Osteoblast (primary cell): ENCODE measurements around the gene ZNHIT1. TPM values are rescaled to one million over a fixed set of nuclear protein-coding genes. Genes with fewer than 3 reads are reported as not detected.

Experiments
- DNase-seq: peaks from one replicate; pipeline ENCODE4 v3.0.0; 2011; ENCODE audit warnings: low spot score, mixed read lengths; ENCODE audit not compliant: insufficient read length; ENCODE audit errors: missing footprints
- H2AFZ ChIP-seq: 2 replicates; pipeline ENCODE4 v1.6.0; 2011; ENCODE audit warnings: mild to moderate bottlenecking, low read length
- H3K27ac ChIP-seq: 2 replicates; pipeline ENCODE4 v1.5.1; 2011; ENCODE audit warnings: mild to moderate bottlenecking, low read depth, low read length, moderate library complexity
- H3K27me3 ChIP-seq: 2 replicates; pipeline ENCODE4 v1.6.0; 2012; ENCODE audit warnings: mild to moderate bottlenecking, control low read depth, inconsistent platforms, low read length, moderate library complexity; ENCODE audit not compliant: insufficient read depth
- H3K36me3 ChIP-seq: 2 replicates; pipeline ENCODE4 v1.5.1; 2011; ENCODE audit warnings: mild to moderate bottlenecking, low read length, control low read depth, moderate library complexity; ENCODE audit not compliant: insufficient read depth
- H3K4me1 ChIP-seq: 2 replicates; pipeline ENCODE4 v1.5.1; 2011; ENCODE audit warnings: mild to moderate bottlenecking, low read length, control low read depth, moderate library complexity; ENCODE audit not compliant: insufficient read depth
- H3K4me2 ChIP-seq: 2 replicates; pipeline ENCODE4 v1.6.0; 2011; ENCODE audit warnings: mild to moderate bottlenecking, low read length; ENCODE audit not compliant: insufficient read depth
- H3K4me3 ChIP-seq: fragments of 200-600 bp; sonication (generic); 3 replicates; pipeline ENCODE4 v1.5.1; 2012; ENCODE audit warnings: mild to moderate bottlenecking, low read length, inconsistent platforms; ENCODE audit not compliant: insufficient read depth
- H3K79me2 ChIP-seq: 2 replicates; pipeline ENCODE4 v1.6.0; 2012; ENCODE audit warnings: mild to moderate bottlenecking, low read length, control low read depth, inconsistent platforms; ENCODE audit not compliant: insufficient read depth
- H3K9me3 ChIP-seq: 2 replicates; pipeline ENCODE4 v1.5.1; 2011; ENCODE audit warnings: low read depth, low read length, control low read depth
- H4K20me1 ChIP-seq: 2 replicates; pipeline ENCODE4 v1.6.0; 2012; ENCODE audit warnings: mild to moderate bottlenecking, low read length, control low read depth; ENCODE audit not compliant: insufficient read depth
- total RNA-seq: library from RNA; depleted of rRNA; stranded (reverse); fragments of >200 nt; gene quantifications from 2 replicates; pipeline ENCODE4 v1.2.3, GENCODE V29; 2012
- TF ChIP-seq, protein P1 (sequence below): IDR thresholded peaks from 2 replicates; pipeline ENCODE4 v1.5.1; 2011; ENCODE audit warnings: mild to moderate bottlenecking, low read depth, low read length, moderate library complexity; ENCODE audit errors: extremely low read depth

Gene ZNHIT1
- total RNA-seq, 1 donor: 64.4 TPM

DNA sequence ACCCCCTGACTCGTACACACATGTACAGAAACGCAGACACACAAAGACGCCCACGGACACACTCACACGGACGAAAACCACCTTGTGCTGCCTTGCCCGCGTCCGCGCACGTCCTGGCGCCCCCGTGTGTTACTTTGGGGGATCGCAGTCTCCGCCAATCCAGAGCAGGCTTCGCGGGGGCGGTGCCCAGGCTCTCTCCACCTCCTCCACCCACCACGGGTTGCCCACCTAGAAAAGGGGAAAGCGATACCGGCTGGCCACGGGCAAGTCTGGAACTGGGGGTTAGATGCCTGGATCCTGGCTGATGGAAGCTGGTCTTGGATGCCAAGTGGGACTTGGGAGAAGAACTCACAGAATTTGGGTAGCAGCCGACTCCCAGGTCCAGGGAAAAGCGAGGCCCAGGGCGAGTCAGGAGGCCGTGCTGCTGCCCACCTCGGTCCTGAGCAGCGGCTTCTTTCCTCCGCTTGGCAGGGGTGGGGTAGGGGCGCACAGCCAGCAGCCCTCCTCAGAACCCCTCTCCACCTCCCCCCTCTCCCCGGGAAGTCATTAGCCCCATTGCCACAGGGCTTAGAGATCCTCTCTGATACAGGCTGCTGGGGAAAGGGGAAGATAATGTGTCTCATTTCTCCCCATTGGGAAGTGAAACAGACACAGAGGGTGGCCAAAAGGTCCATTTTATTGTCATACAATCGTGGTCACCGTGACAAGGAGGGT is 48.0 kb upstream of the ZNHIT1 start:
- Histone ChIP-seq H3K9me3 (no peaks in the 10 kb centered on the region), H3K36me3 (no peaks in the 10 kb centered on the region), H3K4me3 (peak overlapping the region; percentile 5), H3K27me3 (peaks cover 93% of the 10 kb centered on the region), H4K20me1 (peaks cover 2% of the 10 kb centered on the region), H3K4me1 (peaks cover 27% of the 10 kb centered on the region), H3K27ac (no peak overlapping the region), H2AFZ (no peak overlapping the region), H3K79me2 (no peaks in the 10 kb centered on the region), H3K4me2 (peak overlapping the region; percentile 66)
- peak; percentile 97 for DNase-seq
- TF ChIP-seq, protein P1, sequence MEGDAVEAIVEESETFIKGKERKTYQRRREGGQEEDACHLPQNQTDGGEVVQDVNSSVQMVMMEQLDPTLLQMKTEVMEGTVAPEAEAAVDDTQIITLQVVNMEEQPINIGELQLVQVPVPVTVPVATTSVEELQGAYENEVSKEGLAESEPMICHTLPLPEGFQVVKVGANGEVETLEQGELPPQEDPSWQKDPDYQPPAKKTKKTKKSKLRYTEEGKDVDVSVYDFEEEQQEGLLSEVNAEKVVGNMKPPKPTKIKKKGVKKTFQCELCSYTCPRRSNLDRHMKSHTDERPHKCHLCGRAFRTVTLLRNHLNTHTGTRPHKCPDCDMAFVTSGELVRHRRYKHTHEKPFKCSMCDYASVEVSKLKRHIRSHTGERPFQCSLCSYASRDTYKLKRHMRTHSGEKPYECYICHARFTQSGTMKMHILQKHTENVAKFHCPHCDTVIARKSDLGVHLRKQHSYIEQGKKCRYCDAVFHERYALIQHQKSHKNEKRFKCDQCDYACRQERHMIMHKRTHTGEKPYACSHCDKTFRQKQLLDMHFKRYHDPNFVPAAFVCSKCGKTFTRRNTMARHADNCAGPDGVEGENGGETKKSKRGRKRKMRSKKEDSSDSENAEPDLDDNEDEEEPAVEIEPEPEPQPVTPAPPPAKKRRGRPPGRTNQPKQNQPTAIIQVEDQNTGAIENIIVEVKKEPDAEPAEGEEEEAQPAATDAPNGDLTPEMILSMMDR: peak; percentile 85

DNA sequence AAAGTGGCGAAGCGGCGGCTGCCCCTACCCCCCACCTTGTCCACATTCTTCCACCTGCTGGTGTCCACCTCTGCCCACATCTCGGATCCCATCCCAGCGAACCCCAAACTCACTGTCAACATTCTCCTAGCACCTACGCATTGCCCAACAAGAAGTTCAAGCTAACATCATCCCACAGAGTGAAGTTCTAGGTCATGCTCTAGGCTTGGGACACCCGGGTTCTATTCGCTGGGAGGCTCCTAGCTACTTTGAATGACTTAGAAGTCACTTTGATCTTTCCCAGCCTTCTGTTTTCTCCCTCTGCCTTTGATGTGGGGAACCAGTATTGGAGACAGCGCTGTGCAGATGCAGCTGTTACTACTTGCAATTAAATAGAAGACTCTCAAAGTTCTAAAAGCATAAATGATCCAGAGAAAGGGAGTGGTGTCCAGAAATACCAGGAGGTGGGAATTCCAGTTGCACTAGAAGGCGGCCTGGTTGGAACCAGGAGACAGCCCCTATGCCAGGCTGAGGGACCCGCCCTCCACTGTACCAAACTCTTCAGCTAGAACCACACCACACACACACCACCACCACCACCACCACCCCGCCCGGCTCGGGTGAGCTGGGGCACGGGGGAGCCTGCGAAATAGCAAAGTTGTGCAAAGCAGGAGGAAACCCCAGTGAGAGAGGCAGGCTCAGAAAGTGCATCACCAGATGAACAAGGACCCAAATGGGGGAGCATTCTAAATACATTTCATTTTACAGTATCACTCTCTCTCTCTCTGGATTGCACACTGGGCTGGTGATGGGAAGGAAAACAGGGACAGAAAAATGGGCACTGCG is 47.1 kb upstream of the ZNHIT1 start:
- H3K4me2 ChIP-seq: no peak overlapping the region
- H2AFZ ChIP-seq: no peak overlapping the region
- H3K4me1 ChIP-seq: peaks cover 25% of the 10 kb centered on the region
- H3K27me3 ChIP-seq: peaks cover 95% of the 10 kb centered on the region
- peak; percentile 67 for DNase-seq
- TF ChIP-seq, protein P1: no peak
- no peaks in the 10 kb centered on the region for H3K36me3 ChIP-seq
- H3K4me3 ChIP-seq: no peak overlapping the region
- H3K9me3 ChIP-seq: no peaks in the 10 kb centered on the region
- H3K27ac ChIP-seq: no peak overlapping the region
- H4K20me1 ChIP-seq: peaks cover 2% of the 10 kb centered on the region
- H3K79me2 ChIP-seq: no peaks in the 10 kb centered on the region

DNA sequence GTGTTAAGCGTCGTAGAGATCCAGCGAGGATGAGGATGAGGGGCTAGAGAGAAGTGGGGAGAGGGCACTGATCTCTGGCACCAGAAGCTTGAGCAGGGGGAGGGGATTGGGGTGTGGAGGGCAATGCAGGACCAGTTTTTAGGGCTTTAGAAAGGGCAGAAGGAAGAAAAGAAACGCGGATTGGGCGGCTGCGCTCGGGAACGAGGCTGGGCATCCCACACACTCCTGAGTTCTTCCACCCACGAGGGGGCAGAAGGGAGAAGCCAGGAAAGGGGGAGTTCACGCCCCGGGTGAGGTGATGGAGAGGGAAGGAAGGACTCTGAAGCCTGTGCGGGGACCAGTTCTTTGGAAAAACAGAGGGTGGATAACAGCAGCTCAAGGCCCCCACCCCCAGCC is 46.5 kb upstream of the ZNHIT1 start:
- H3K36me3 ChIP-seq: no peaks in the 10 kb centered on the region
- H3K4me1 ChIP-seq: peaks cover 21% of the 10 kb centered on the region
- H2AFZ ChIP-seq: no peak overlapping the region
- peaks cover 2% of the 10 kb centered on the region for H4K20me1 ChIP-seq
- no peaks in the 10 kb centered on the region for H3K79me2 ChIP-seq
- no peak overlapping the region for H3K4me2 ChIP-seq
- H3K4me3 ChIP-seq: no peak overlapping the region
- H3K9me3 ChIP-seq: no peaks in the 10 kb centered on the region
- no peak overlapping the region for H3K27ac ChIP-seq
- TF ChIP-seq, protein P1: peak; percentile 19
- H3K27me3 ChIP-seq: peaks cover 94% of the 10 kb centered on the region
- DNase-seq: peak; percentile 81
